Umbilical cord (tissue), 2 donors: ENCODE data around the gene ZNF524. TPM values are rescaled to one million over a fixed set of nuclear protein-coding genes. Genes with fewer than 3 reads are reported as not detected.
"Not testable (repeated sequence)": the region's sequence is repeated elsewhere in the genome, so short reads cannot be mapped to it uniquely, and the experiment has no call there.

ENCODE experiments used
- DNase-seq: peaks from one replicate; pipeline ENCODE4 v3.0.0-alpha.2; 2015; ENCODE audit warnings: low spot score
- total RNA-seq: library from RNA; depleted of rRNA; stranded (reverse); fragments of >200 nt; gene quantifications from one replicate; pipeline ENCODE4 v1.2.3, GENCODE V29; 2014; ENCODE audit warnings: low replicate concordance; ENCODE audit not compliant: insufficient read depth

ZNF524 gene, protein sequence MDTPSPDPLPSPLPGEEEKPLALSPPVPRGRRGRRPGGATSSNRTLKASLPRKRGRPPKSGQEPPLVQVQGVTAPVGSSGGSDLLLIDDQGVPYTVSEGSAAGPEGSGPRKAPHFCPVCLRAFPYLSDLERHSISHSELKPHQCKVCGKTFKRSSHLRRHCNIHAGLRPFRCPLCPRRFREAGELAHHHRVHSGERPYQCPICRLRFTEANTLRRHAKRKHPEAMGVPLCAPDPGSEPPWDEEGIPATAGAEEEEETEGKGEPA
- total RNA-seq: 7.2 TPM

DNA sequence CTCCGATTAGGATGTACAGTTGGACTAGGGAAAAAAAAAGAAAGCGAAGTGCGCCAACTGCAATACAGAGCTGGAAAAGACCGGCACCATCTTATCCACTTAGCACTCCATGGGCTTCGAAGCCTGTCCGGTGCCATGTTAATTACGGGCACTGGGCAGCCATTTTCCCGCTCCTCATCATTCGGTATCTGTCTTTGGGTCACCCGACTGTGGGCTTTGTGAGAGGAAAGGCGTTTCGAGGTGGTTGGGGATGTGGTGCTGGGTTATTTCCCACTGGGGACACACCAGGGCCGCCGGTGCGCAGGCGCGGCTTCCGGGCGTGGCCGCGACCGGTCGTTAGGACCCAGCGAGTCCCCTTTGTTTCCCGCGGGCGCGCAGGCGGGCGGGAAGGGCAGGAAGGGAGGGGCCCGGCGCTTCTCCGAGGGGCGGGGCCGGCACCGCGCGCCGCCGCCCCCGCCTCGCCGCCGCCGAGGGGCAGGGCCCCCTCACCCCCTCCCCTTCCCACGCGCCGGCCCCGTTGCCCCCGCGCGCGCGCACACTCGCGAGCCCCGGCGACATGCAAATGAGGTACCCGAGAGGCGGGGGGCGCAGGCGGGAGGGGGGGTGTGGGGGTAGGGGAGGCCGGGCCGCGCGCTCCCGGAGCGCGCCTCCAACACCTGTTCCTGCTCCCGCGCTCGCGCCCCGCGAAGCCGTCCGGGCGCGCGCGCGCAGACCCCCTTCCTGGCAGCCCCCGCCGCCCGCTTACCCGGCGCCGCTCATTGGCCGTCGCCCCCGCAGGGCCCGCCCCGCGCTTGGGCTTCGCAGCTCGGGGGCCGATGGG lies at the start of gene ZNF524:
Gene ZNF524 (plus strand): TSS at position 447 of the 820 bp plus-strand sequence. CDS start 1,825 bp downstream, outside the sequence.
- peak; percentile 98 for DNase-seq

GRCh38 chr19:55550321-55550650 lies 49.8 kb upstream of the ZNF524 start:
- DNase-seq: no peak

GRCh38 chr19:55552206-55552605 lies 47.9 kb upstream of the ZNF524 start:
- no peak for DNase-seq

- peak; percentile 39 for DNase-seq
Measured at GRCh38 chr19:55552620-55553019, 47.5 kb upstream of the ZNF524 start.

- DNase-seq: no peak
Measured at GRCh38 chr19:55553217-55554182, 46.6 kb upstream of the ZNF524 start.

DNA sequence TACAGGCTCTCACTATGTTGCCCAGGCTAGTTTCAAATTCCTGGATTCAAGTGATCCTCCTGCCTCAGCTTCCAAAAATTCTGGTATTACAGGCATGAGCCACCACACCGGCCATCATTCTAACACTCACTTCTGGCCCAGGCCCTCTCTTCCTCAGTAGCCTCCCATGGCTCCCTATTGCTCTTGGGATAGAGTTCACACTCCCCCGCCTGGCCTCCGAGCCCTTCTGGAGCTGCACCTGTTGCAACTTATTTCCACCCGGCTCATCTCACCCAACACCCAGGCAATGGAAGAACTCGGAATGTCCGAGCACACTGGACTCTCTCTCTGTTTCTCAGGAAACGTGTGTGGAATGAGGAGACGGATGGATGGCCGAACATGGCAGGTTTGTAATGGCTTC lies 45.8 kb upstream of the ZNF524 start:
- DNase-seq: no peak

- DNase-seq: no peak
Measured at GRCh38 chr19:55554741-55555152, 45.3 kb upstream of the ZNF524 start.

GRCh38 chr19:55559684-55560083 lies 40.4 kb upstream of the ZNF524 start:
- no peak for DNase-seq

DNA sequence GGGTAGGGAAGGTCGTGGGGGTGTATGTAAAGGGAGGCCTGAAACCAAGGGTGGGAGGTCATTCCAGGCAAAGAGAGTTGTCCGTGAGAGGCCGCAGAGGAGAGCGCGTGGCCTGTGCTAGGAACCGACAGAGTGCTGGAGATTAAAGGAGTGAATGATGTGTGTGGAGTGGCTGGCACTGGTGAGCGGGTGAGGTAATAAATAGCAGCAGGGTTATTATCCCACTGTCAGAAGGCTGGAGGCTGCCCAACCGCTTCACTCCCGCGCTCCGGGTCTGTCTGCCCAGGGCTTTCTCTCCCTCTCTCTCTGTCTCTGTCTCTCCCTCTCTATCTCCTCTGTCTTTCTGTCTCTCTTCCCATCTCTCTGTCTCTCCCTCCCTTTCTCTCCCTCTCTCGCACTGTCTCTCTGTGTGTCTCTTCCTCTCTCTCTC lies 36.8 kb upstream of the ZNF524 start:
- peak; percentile 78 for DNase-seq

- no peak for DNase-seq
Measured at GRCh38 chr19:55566823-55567222, 33.3 kb upstream of the ZNF524 start.

DNA sequence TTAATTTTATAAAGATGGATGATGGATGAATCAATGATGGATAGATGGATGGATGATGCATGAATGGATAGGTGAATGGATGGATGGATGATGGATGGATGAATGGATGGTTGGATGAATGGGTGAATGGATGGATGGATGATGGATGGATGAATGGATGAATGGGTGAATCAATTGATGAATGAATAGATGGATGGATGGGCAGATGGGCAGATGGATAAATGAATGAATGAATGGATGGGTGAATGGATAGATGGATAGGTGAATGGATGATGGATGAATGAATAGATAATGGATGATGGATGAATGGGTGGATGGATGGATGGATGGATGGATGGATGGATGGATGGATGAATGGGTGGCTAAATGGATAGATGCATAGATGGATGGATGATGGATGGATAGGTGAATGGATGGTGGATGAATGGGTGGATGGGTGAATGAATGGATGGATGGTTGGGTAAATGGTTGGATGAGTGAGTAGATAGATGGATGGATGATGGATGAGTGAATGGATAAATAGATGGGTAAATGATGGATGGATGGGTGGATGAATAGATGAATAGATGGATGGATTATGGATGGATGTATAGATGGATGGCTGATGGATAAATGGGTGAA lies 32.3 kb upstream of the ZNF524 start:
- DNase-seq: no peak

DNA sequence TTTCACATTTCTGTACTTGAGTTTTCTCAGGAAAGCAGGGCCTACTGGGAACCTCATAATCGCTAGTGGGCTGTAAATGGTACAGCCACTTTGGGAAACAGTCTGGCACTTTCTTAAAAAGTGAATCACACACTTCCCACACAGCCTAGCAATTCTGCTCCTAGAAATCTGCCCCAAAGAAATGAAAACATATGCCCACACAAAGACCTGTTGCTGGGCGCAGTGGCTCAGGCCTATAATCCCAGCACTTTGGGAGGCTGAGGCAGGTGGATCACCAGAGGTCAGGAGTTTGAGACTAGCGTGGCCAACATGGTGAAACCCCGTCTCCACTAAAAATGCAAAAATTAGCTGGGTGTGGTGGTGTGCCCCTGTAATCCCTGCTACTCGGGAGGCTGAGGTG lies 30.6 kb upstream of the ZNF524 start:
- DNase-seq: not testable (repeated sequence)

GRCh38 chr19:55573929-55574328 lies 26.2 kb upstream of the ZNF524 start:
- DNase-seq: not testable (repeated sequence)

- no peak for DNase-seq
Measured at GRCh38 chr19:55576746-55577145, 23.3 kb upstream of the ZNF524 start.

GRCh38 chr19:55578031-55578760 lies 21.9 kb upstream of the ZNF524 start:
- DNase-seq: no peak

DNA sequence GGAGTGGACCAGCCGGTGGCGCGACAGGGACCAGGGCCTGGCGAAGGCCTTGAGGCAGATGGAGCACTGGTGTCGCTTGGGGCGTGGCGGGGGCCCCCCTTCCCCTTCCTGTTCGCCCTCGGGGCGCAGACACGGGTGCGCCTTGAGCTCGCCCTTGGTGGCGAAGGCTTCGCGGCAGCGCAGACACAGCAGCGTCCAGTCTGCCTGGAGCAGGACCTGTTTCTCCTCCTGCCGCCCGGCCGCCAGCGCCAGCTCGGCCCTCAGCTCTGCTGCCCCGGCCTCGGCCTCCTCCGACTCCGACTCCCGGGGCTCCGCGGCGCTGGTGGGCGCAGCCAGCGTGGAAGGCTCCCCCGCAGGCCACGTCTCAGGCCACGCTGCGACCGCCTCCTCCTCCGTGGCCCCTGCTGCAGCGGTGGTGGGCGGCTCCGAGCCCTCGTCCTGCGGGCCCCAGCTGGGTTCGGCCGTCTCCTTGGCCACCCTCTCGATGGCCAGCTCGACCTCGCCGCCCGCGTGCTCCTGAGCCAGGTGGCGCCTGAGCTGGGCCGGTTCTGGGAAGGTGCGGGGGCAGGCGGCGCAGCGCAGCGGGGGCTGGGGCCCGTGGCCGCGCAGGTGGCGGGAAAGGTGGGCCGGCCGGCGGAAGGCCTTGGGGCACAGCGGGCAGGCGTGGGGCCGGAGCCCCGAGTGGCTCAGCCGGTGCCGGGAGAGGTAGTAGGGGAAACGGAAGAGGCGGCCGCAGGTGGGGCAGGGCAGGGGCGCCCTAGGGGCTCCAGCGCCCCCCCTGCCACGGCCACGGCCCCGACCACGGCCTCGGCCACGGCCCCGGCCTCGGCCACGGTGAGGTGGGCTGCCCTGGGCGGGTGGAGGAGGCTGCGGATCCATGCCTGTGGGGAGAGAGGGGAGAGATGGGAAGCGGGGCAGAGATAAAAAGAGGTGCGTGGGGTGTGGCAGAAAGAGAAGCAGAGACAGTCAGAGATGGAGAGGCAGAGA lies 21.0 kb upstream of the ZNF524 start:
- no peak for DNase-seq

GRCh38 chr19:55579766-55580621 lies 20.1 kb upstream of the ZNF524 start:
- DNase-seq: peak; percentile 74

- peak; percentile 90 for DNase-seq
Measured at GRCh38 chr19:55580628-55581144, 19.4 kb upstream of the ZNF524 start, which contains the start of gene ZNF579. Gene ZNF579, minus strand, starts transcription at chr19:55580848. Its CDS starts 1,209 bp downstream, at chr19:55579639.
